Inferior parietal cortex (tissue), 1 donor: Measurements from ENCODE around the gene PLSCR3.
"Not testable (repeated sequence)": the region's sequence is repeated elsewhere in the genome, so short reads cannot be mapped to it uniquely, and the experiment has no call there.

Experiments used
- DNase-seq: peaks from one replicate; pipeline ENCODE4 v3.0.0-alpha.2; 2016; ENCODE audit errors: extremely low spot score

PLSCR3 gene

GRCh38 chr17:7380855-7381683 lies 13.3 kb downstream of the PLSCR3 start, which contains the start of gene TNK1:
Gene TNK1 (plus strand): TSS chr17:7381089. CDS start chr17:7382927, 1,838 bp downstream.
- DNase-seq, result no peak

GRCh38 chr17:7380321-7380720 lies 14.0 kb downstream of the PLSCR3 start:
- DNase-seq, result no peak

GRCh38 chr17:7379134-7379533 lies 15.2 kb downstream of the PLSCR3 start:
- no peak for DNase-seq

- DNase-seq, result no peak
These were observed 20.0 kb downstream of the PLSCR3 start for GRCh38 chr17:7374353-7374752.

- no peak for DNase-seq
These were observed 23.5 kb downstream of the PLSCR3 start for GRCh38 chr17:7370853-7371252.

- no peak for DNase-seq
These were observed 24.5 kb downstream of the PLSCR3 start for GRCh38 chr17:7369825-7370224.

GRCh38 chr17:7368599-7368994 lies 25.7 kb downstream of the PLSCR3 start:
- not testable (repeated sequence) for DNase-seq

GRCh38 chr17:7367918-7368598 lies 26.3 kb downstream of the PLSCR3 start:
- DNase-seq, result no peak

GRCh38 chr17:7367083-7367482 lies 27.2 kb downstream of the PLSCR3 start:
- no peak for DNase-seq

- DNase-seq, result not testable (repeated sequence)
These were observed 28.4 kb downstream of the PLSCR3 start for GRCh38 chr17:7365963-7366362.

GRCh38 chr17:7363311-7363710 lies 31.0 kb downstream of the PLSCR3 start:
- no peak for DNase-seq

- no peak for DNase-seq
These were observed 32.4 kb downstream of the PLSCR3 start for GRCh38 chr17:7361906-7362305.

GRCh38 chr17:7357381-7357780 lies 36.9 kb downstream of the PLSCR3 start:
- DNase-seq, result no peak

- DNase-seq, result no peak
These were observed 37.6 kb downstream of the PLSCR3 start for GRCh38 chr17:7356756-7357155.

GRCh38 chr17:7356072-7356549 lies 38.2 kb downstream of the PLSCR3 start:
- DNase-seq, result peak; percentile 64

GRCh38 chr17:7355573-7355972 lies 38.8 kb downstream of the PLSCR3 start:
- DNase-seq, result no peak

- DNase-seq, result peak; percentile 53
These were observed 39.3 kb downstream of the PLSCR3 start, which contains the start of gene TMEM95 for GRCh38 chr17:7355053-7355452. Gene TMEM95 (plus strand): TSS chr17:7355156. CDS start chr17:7355205, 49 bp downstream.

- peak; percentile 4 for DNase-seq
These were observed 40.0 kb downstream of the PLSCR3 start for GRCh38 chr17:7354262-7354843.

GRCh38 chr17:7352910-7353635 lies 41.3 kb downstream of the PLSCR3 start:
- no peak for DNase-seq

- no peak for DNase-seq
These were observed 41.8 kb downstream of the PLSCR3 start for GRCh38 chr17:7352503-7352889.

- DNase-seq, result peak; percentile 72
These were observed 42.4 kb downstream of the PLSCR3 start, which contains the start of gene KCTD11 for GRCh38 chr17:7351665-7352502. Gene KCTD11 (plus strand): TSS chr17:7352162.
